Ovary (tissue), 9 donors: Measurements from ENCODE around the gene RNF223. TPM values are rescaled to one million over a fixed set of nuclear protein-coding genes. Genes with fewer than 3 reads are reported as not detected.

Experiments used
- DNase-seq, 5 donors: peaks; one replicate each; pipeline ENCODE4 v3.0.0-alpha.2; 2019 to 2020
- H3K27ac ChIP-seq, 2 donors: fragments of 200-600 bp; one replicate each; pipeline versions ENCODE4 v1.5.1 to v1.8.0; 2019 to 2022
- H3K27me3 ChIP-seq: fragments of 200-600 bp; one replicate; pipeline ENCODE4 v1.8.0; 2022
- H3K36me3 ChIP-seq: fragments of 200-600 bp; sonication (generic); one replicate; pipeline ENCODE4 v1.5.1; 2019
- H3K4me1 ChIP-seq: one replicate; pipeline ENCODE4 v1.8.1; 2013; ENCODE audit warnings: mild to moderate bottlenecking, moderate library complexity; ENCODE audit not compliant: insufficient read depth
- H3K4me3 ChIP-seq: fragments of 200-600 bp; sonication (generic); one replicate; pipeline ENCODE4 v1.5.1; 2017
- H3K9me3 ChIP-seq, 2 donors: fragments of 200-600 bp in 1 of 2; sonication (generic) in 1 of 2; one replicate each; pipeline versions ENCODE4 v1.5.1 to v1.8.1; 2013 to 2019; ENCODE audit warnings: mild to moderate bottlenecking in 1 of 2, moderate library complexity in 1 of 2
- CTCF ChIP-seq, 3 donors: fragments of 450-650 bp in 2 of 3; fragments of 200-600 bp in 1 of 3; IDR thresholded peaks; one replicate each; pipeline versions ENCODE4 v1.5.1 to v1.8.0; 2016 to 2022; ENCODE audit warnings: antibody characterized with exemption in 3 of 3, mild to moderate bottlenecking in 1 of 3
- EP300 ChIP-seq: sonication (generic); formaldehyde crosslinking; IDR thresholded peaks from one replicate; pipeline ENCODE4 v1.6.1; 2017; ENCODE audit warnings: antibody characterized with exemption
- POLR2A ChIP-seq: fragments of 450-650 bp; IDR thresholded peaks from one replicate; pipeline ENCODE4 v1.6.1; 2017; ENCODE audit warnings: antibody characterized with exemption, mild to moderate bottlenecking, moderate library complexity
- WGBS, 3 donors: extraction: QIAGEN DNeasy Blood & Tissue Kit in 1 of 3; methylation state at CpG; one replicate each; pipeline versions ENCODE4 v1.1.5 to v1.1.7; 2013 to 2017; 5-methylcytosine and 5-hydroxymethylcytosine counted together
- intact Hi-C, 4 donors: fragments of 100-400 bp; cut with DNase I; formaldehyde crosslinking; loops; one replicate each; pipeline versions ENCODE4 v1.11.0 to v1.15.1; 2022 to 2023
- polyA plus RNA-seq, 2 donors: library from polyadenylated mRNA; stranded (reverse); fragments of 200-250 nt in 1 of 2; fragments of 350-450 nt in 1 of 2; fragmentation: Illumina TruSeq in 1 of 2; extraction: RNeasy Lipid Tissue Mini Kit (QIAGEN cat#74804) in 1 of 2; gene quantifications; one replicate each; pipeline ENCODE4 v1.2.3, GENCODE V29; 2013 to 2014
- total RNA-seq, 7 donors: library from RNA; depleted of rRNA in 2 of 7; stranded (reverse); fragments of >200 nt in 2 of 7; fragmentation: NEBNext Ultra II Directional in 3 of 7; extraction: Animal tissue kit (Norgen Biotek cat#: 25700) in 3 of 7; gene quantifications; one replicate each; pipeline versions ENCODE4 v1.1.0 to v1.2.4, GENCODE V29; 2016 to 2023
- donor health status: DM: no; HTN: no; CAD: no; lungs with moderate emphysema.
- donor health status: DM: no; HTN: no; CAD: no.
- donor health status: Bipolar disorder and iron deficiency.
- donor health status: DM: yes; HTN: yes; CAD: no.
- donor health status: DM: no; HTN: no; CAD: no.
- donor health status: DM: yes; HTN: yes; CAD: no.

The RNF223 gene
- total and polyA plus RNA-seq, 9 donors = 0.36 to 0.92 TPM; not detected in 7

- H3K27ac ChIP-seq = no peak overlapping the region
- intact Hi-C loops = no loop called here
- TF ChIP-seq POLR2A (no peak), CTCF (IDR thresholded peaks at IDR 0.05) (no peak), EP300 (no peak)
- peaks cover 3% of the 10 kb centered on the region for H3K27me3 ChIP-seq
- H3K4me3 ChIP-seq = no peak overlapping the region
- H3K9me3 ChIP-seq = no peaks in the 10 kb centered on the region
- H3K36me3 ChIP-seq = no peaks in the 10 kb centered on the region
- DNase-seq = no peak
- WGBS, 3 donors = 42 to 59% (median 55%) methylated on average over 20 of the region's 20 CpGs
- H3K4me1 ChIP-seq = peaks cover 3% of the 10 kb centered on the region
Observed at GRCh38 chr1:1065265-1065939, 8.7 kb downstream of the RNF223 start.

GRCh38 chr1:1063945-1064831 lies 9.9 kb downstream of the RNF223 start:
- WGBS, 3 donors = 5 to 13% (median 7%) methylated on average over 18 to 50 of the region's 50 CpGs
- H3K9me3 ChIP-seq = no peaks in the 10 kb centered on the region
- intact Hi-C loops = loop anchor here in 1 of 4 donors (2.0 kb wide), 1 partner anchor 79 kb away; no protein-coding TSS in a partner anchor

GRCh38 chr1:1063261-1063944 lies 10.7 kb downstream of the RNF223 start:
- intact Hi-C loops = loop anchor here in 1 of 4 donors (2.0 kb wide), 1 partner anchor 79 kb away; no protein-coding TSS in a partner anchor
- TF ChIP-seq CTCF (IDR thresholded peaks at IDR 0.05) = peak in 1 of 3 donors; percentile 22
- TF ChIP-seq POLR2A = no peak
- peaks cover 4% of the 10 kb centered on the region for H3K4me1 ChIP-seq
- no peaks in the 10 kb centered on the region for H3K9me3 ChIP-seq
- WGBS, 3 donors = 60 to 69% (median 65%) methylated on average over 22 to 24 of the region's 24 CpGs
- no peaks in the 10 kb centered on the region for H3K36me3 ChIP-seq
- no peak overlapping the region for H3K27ac ChIP-seq
- no peak for DNase-seq
- H3K4me3 ChIP-seq = no peak overlapping the region
- H3K27me3 ChIP-seq = peaks cover 9% of the 10 kb centered on the region

More at GRCh38 chr1:1063945-1064831, 9.9 kb downstream of the RNF223 start:
- Histone ChIP-seq H3K36me3 (no peaks in the 10 kb centered on the region), H3K4me3 (no peak overlapping the region), H3K4me1 (peaks cover 3% of the 10 kb centered on the region), H3K27me3 (peaks cover 9% of the 10 kb centered on the region), H3K27ac (no peak overlapping the region)
- peak in 3 of 5 donors; percentile 43 to 64 (median 63) for DNase-seq
- no peak for TF ChIP-seq POLR2A
- no peak for TF ChIP-seq EP300
- TF ChIP-seq CTCF (IDR thresholded peaks at IDR 0.05) = peak; percentile 3 to 70 (median 60)
